HG03066 (cell line): ENCODE measurements around the gene ARHGAP11A.
"Not testable (repeated sequence)": the region's sequence is repeated elsewhere in the genome, so short reads cannot be mapped to it uniquely, and the experiment has no call there.

Experiments
- ATAC-seq: cut with Tn5 transposase; IDR thresholded peaks from one replicate; pipeline ENCODE4 v1.9.1; 2021; ENCODE audit warnings: low read depth; ENCODE audit not compliant: unreplicated experiment

Gene ARHGAP11A, protein sequence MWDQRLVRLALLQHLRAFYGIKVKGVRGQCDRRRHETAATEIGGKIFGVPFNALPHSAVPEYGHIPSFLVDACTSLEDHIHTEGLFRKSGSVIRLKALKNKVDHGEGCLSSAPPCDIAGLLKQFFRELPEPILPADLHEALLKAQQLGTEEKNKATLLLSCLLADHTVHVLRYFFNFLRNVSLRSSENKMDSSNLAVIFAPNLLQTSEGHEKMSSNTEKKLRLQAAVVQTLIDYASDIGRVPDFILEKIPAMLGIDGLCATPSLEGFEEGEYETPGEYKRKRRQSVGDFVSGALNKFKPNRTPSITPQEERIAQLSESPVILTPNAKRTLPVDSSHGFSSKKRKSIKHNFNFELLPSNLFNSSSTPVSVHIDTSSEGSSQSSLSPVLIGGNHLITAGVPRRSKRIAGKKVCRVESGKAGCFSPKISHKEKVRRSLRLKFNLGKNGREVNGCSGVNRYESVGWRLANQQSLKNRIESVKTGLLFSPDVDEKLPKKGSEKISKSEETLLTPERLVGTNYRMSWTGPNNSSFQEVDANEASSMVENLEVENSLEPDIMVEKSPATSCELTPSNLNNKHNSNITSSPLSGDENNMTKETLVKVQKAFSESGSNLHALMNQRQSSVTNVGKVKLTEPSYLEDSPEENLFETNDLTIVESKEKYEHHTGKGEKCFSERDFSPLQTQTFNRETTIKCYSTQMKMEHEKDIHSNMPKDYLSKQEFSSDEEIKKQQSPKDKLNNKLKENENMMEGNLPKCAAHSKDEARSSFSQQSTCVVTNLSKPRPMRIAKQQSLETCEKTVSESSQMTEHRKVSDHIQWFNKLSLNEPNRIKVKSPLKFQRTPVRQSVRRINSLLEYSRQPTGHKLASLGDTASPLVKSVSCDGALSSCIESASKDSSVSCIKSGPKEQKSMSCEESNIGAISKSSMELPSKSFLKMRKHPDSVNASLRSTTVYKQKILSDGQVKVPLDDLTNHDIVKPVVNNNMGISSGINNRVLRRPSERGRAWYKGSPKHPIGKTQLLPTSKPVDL

DNA sequence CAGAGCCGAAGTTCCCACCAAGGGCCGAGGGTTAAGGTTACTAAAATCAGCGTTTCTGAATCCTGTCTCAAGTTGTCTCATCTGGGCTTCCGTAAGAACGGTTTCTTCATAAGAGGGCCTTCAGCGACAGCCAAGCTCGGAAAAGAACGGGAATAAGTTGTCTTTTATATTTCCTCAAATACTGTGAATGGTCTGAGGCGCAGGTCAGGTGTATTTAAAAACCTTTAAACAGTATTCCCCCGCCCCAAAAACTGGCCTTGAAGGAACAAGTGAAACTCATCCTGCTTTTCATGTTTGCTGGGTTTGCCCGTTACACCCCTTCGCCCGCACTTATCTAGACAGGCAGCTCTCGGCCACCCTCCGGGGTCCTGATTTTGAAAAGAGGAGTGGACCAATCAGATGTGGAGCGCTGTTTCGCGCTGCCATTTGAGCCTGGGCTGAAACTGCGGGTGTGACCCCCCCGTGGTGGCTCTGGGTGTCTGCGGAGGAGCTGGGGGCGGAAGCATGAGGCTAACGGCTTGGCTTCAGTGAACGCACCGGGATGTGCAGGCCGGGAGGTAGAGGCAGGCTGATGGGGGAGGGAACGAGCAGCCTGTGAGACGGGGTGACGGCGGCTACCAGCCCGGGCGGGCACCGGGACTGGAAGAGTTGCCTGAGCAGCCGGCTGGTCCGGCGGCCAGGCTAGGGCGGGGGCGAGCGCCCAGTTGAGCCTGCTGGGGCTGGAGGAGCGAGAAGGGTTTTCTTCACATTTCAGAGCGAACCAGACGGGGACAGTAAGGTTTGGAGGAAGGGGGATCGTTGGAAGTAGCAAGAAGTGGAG is at the start of gene ARHGAP11A:
Gene ARHGAP11A, plus strand, starts transcription at position 454 of the 820 bp plus-strand sequence. CDS start 708 bp downstream, outside the sequence.
- ATAC-seq = peak; percentile 64

DNA sequence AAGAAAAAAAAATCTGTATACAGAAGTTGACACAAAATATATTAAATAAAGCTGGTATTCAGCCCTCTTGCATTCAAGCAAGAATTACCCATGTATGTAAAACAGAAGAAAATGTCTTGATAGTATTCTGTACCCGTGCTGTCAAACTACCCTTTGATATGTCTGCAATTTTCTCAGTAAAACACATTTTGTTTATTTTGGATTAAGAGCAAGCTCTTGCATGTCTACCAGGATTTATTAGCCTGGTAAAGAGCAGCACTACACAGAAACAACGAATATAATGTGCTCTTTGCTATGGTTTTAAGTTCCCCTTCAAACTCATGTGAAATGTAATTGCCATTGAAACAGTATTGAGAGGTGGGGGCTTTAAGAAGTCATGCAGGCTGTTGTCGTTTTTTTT is 46.3 kb upstream of the ARHGAP11A start:
- ATAC-seq = not testable (repeated sequence)

DNA sequence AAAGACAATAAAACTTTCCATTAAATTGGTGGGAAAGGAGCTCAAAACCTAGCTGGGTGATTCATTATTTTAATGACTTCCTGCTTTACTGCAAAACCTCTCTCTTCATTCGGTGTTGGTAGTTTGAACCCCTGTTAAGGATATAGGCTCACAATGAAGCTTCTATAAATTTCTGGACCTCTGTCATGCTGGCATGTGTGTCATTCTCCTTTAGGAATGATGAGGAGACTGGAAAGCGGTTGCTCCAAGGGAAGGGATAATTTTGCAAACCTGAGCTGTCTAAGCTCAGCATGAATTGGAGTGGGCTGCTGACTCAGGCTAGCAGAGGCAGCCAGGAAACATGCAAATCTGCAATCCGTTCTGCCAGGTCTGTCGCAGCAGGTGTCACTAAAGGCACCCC is 36.8 kb upstream of the ARHGAP11A start:
- not testable (repeated sequence) for ATAC-seq

DNA sequence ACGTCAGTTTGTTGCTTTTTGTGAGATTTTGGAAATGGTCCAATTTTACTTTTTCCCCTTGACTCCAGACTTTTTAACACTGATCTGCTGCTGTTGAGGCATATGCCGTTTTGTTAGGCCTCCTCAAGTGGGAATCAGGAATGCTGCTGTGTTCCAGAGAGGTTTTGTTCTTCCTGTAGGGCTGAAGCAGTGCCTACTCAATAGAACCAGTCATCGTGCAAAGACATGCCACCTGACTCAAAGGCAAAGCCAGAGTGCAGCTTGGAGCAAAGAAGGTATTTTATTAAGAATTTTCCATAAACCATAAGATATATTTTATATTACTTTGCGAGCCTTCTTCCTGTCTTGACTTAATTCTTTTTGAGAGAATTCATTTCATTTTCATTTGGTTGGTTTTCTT is 29.5 kb upstream of the ARHGAP11A start:
- ATAC-seq = not testable (repeated sequence)

DNA sequence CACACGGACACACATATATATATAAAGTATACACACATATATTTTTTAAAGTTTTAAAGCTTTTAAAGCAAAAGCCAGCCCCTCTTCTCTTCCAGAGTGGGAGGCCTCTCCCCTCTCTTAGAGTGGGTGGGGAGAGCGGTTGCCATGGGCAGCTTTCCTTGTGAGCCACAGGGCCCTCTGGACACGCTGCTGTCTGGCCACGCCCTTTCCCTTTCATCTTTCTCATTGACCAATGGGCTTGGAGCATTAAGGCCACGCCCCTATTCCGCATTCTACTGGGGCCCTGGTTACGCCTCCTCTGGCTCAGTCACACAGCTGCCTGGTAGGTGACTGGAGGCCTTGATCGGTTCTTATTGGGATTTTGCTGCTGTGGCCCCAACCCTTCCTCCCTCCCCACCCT is 22.2 kb upstream of the ARHGAP11A start, which contains the start of gene GOLGA8N:
Gene GOLGA8N, plus strand, starts transcription at position 306 of the 400 bp plus-strand sequence.
- not testable (repeated sequence) for ATAC-seq

DNA sequence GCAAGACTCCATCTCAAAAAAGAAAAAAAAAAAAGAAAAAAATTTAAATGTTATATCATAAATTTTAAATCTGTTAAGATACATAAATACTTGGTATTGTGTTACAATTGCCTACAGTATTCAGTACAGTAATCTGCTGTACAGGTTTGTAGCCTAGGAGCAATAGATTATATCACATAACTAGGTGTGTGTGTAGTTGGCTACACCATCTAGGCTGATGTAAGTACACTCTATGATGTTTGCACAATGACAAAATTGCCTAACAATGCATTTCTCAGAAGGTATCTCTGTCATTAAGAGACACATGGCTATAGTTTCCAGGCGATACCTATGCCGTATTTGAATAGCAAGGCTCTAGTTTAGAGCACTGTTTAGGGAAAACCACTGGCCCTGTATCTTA is 5.8 kb upstream of the ARHGAP11A start:
- not testable (repeated sequence) for ATAC-seq

DNA sequence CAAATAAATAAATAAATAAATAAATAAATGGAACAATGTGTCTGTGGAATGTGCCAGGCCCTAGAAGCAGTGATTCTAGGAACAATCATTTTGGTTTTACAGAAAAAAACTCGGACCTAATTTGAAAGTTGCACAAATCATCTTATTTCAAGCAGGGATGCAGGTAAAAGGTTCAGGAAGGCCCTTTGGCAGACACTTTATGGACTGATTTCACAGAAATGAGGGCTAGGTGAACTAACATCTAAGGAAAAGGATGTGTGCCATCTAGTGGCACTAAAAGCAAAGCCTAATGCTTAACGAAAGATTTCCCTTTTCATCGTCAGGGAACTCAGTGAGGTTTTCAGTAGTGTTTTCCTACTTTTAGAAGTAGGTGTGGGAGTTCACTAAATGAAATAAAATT is 4.6 kb upstream of the ARHGAP11A start:
- ATAC-seq = not testable (repeated sequence)

DNA sequence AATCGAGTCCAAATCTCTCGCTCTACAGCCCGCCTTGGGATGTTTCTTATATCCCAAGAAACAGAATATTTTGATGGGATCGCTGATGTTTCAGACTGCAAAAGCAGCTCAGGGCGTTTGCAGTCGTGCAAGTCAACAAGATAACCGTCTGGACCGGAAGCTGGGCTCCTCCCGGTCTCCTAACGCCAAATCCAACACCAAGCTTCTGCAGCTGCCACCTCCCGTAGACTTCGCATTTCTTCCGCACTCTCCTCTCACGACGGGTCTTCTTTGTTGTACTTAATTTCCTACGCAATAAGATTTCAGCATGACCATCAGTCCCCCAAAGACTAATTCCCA is 623 bp upstream of the ARHGAP11A start:
- peak; percentile 25 for ATAC-seq

DNA sequence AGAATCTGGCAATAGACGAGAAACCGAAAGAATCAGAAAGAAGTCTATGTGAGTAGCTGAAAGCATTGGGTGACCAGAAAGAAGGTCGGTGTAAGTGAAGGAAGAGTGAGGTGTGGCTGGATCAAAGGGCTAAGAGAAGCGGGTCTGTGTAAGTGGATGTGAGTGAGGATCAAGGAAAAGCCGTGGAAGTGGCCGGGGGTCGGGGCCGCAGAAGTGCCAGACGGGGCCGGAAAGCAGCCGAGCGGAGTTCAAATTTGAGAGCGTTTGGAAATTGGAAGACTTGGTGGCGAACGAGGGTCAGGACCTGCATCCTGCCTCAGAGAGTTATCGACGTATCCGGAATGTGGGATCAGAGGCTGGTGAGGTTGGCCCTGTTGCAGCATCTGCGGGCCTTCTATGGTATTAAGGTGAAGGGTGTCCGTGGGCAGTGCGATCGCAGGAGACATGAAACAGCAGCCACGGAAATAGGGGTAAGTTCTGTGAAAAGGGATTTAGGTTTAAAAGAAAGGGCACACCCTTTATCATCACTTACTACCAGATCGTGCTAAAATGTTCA is 645 bp downstream of the ARHGAP11A start:
- peak; percentile 20 for ATAC-seq

DNA sequence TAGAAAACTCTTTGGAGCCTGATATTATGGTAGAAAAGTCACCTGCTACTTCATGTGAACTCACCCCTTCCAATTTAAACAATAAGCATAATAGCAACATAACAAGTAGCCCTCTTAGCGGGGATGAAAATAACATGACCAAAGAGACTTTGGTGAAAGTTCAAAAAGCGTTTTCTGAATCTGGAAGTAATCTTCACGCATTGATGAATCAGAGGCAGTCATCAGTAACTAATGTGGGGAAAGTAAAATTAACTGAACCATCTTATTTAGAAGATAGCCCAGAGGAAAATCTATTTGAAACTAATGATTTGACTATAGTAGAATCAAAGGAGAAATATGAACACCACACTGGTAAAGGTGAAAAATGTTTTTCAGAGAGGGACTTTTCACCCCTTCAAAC is 21.1 kb downstream of the ARHGAP11A start:
- ATAC-seq = no peak

DNA sequence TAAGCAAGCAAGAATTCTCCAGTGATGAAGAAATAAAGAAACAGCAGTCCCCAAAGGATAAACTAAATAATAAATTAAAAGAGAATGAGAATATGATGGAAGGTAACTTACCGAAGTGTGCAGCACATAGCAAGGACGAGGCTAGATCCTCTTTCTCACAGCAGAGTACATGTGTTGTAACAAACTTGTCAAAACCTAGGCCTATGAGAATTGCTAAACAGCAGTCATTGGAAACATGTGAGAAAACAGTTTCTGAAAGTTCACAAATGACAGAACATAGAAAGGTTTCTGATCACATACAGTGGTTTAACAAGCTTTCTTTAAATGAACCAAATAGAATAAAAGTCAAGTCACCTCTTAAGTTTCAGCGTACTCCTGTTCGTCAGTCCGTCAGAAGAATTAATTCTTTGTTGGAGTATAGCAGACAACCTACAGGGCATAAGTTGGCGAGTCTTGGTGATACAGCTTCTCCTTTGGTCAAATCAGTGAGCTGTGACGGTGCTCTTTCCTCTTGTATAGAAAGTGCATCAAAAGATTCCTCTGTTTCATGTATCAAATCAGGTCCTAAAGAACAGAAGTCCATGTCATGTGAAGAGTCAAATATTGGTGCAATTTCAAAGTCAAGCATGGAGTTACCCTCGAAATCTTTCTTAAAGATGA is 21.7 kb downstream of the ARHGAP11A start:
- no peak for ATAC-seq

DNA sequence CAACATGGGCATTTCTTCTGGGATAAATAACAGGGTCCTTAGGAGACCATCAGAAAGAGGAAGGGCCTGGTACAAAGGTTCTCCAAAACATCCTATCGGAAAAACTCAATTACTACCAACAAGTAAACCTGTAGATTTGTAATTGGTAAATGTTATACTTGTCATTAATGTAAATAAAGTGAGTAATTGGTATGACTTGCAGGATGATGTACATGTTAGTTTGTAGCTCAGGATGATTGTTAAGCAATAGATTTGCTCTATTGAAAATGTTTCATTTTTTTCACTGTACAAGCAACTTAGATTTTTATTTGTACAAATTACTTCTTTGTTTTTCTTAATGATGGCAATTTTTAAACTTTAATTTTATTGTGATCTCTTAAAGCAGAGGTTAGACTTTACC is 22.4 kb downstream of the ARHGAP11A start:
- no peak for ATAC-seq

DNA sequence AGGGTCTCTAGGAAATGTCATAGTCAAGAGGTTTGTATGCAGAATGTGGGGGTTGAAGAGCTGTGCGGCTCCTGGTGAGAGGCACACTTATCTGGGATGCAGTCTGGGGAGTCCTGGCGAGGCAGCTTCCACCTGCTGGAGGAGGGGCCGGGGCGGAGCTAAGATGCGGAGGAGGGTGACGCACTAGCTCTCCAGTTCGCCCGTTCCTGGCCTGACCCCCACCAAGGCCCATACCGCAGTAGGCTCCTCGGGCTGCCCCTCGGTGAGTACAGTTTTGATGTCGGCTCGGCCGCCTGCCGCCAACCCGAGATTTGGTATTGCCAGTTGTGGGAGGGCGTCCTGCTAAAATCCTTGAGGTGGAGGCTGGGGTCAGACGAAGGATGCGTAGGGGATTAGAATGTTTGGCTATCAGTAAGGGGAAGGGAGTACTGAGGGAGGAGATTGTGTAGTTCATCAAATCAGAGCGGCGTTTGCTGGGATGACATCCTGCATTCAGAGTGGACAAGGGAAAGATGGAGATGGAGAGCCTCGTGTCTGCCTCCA is 26.3 kb downstream of the ARHGAP11A start, which contains the start of gene SCG5:
Gene SCG5, plus strand, starts transcription at position 194 of the 543 bp plus-strand sequence. CDS start 1,883 bp downstream, outside the sequence.
- no peak for ATAC-seq

DNA sequence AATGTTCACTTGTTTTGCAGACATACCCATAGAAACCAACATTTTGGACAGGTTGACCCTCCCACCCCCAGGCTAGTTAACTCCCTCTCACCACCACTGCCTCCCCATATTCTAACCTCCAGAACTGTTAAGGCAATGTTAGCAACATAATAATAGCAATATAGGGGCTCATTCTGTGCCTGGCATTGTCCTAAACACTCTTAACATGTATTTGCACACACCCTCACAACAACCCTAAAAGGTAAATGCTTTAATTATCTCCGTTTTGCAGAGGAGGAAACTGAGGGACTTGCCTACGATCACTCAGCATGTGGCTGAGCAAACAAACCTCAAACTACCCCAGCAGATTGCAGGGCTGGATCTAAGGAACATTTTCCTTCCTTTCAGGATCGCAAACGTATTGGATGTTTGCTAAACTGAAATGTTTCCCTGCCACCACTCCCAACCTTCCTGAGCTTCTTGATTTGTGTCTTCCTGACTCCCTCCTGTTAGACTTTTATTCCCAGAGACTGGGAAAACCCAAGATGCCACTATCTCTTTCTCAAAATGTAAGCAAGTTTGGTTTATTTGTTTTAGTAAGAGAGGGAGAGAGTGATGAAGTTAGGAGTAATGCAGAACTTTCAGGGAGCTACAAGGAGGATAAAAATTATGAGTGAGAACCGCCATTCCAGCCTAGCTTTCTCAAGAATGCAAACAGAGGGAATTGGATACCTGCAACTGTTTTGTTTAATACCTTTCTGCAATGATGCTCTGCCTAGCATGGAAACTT is 27.5 kb downstream of the ARHGAP11A start:
- no peak for ATAC-seq

DNA sequence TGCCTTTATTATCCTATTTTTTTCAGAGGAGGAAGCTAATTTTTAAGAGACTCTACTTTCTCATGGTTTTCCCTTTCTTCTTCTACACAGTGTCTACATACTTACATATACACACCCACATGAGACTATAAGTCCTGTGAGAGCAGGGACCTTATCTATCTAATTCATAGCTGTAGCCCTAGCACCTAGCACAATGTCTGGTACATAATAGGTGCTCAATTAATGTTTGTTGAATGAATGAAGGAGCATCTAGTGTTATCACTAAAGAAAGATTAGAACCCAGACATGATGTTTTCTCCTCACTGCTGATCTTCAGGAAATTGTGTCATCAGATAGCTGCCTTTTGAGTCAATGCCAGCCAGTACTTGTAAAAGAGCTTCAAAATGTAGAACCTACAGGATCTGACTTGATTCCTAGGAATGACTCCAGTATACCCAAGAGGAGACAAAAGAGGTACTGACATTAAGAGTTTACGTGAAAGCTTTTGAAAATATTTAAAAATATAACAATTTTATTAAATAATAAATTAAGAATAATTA is 28.7 kb downstream of the ARHGAP11A start:
- no peak for ATAC-seq

DNA sequence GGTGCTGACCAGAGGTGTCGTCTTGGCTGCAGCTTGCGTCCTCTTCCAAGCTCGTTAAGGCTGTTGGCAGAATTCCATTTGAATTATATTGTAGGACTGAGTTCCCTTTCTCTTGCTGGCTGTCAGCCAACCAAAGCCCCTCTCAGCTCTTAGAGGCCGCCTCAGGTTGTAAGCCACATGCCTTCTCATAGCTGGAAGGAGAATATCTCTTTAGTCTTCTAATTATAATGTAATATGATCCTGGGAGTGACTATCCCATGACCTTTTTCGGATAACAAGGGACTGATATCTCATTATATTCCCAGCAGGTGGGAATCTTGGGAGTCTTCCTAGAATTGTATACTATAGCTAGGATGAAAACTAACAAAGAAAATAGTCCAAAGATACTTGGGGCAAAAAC is 31.0 kb downstream of the ARHGAP11A start:
- ATAC-seq = no peak

DNA sequence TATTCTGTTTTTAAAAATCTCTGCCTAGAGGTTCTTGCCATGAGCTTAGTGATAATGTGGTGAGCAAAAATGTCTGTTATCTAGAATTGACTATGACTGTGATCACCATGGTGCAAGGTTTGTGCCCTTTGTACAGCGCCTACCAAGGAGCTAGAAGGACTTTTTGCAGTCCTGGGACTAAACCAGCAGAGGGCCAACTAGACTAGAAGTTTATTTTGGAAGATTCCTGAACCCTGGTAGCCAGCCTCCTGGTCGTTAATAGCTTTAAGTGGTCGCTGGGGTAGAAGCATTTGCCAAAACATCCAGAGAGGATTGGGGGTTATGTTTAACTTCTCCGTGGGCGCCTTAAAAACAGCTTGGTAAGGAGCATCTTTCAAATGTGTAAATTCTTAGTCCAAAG is 34.0 kb downstream of the ARHGAP11A start:
- ATAC-seq = no peak

DNA sequence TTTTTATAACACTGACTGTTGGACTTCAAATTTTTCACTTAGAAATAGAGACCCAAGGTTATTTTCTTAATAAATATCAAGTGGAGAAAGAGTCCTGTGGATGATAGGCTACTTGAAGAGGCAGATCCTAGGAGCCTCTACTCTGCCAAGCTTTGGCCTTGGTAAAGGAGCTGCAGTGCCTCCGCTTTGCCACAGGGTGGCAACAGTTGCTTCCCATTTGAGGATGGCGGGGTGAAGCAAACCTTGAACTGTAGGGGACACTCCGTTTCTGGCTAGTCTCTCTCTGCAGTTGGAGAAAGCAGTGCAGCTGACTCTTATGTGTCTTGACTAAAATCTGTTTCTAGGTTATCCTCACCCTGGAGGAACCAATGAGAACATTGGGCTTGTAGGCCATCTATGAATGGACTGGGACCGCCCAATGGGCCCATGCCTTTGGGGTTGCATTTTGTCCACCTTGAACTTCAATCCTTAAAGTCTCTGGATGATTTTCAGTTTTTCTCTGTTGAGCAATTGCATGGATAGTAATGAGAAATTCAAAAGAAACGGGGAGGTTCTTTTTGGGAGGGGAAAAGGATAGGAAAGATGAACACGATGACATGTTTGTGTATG is 36.0 kb downstream of the ARHGAP11A start:
- peak; percentile 84 for ATAC-seq
